ENCODE results near the gene SPRR4.
"Not testable (repeated sequence)": the region's sequence is repeated elsewhere in the genome, so short reads cannot be mapped to it uniquely, and the experiment has no call there.

Gene SPRR4

DNA sequence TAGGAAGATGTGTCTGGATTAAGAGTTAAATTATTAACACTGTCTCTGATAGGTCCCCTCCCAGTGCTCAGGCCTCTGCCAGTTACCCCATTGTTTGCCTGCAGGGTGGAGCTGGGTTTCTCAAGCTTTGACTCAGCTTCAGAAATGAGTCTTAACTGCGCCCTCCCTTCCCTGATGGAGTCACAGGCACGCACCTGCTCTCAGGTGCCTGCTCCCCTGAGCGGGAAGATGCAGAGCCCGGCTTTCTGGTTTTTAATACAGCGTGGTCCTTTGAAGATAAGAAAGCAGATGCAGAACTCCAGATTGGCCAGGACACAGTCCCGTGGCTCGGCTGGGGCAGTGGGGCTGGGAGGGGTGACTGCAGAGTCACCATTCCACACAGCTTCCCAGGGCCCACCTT is 3.2 kb upstream of the SPRR4 start:
- DNase-seq = no peak

DNA sequence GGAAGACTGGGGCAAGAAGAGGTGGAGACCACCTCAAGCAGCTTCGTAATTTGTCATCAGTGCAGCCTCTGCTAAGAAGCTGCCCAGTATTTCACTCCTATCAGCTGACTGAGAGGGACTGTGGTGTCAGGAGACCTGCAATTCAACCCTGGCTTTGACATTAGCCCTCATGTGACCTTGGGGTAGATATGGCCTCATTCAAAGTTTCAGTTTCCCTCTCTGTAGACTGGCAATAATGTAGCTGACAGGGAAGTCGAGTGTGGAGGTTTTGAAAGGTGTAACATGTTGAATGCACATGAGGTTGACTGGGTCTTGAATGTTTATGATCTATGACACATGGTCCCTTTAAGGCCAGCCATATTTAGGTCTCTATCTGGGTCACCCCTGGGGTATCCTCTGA is 2.2 kb upstream of the SPRR4 start:
- DNase-seq = no peak

DNA sequence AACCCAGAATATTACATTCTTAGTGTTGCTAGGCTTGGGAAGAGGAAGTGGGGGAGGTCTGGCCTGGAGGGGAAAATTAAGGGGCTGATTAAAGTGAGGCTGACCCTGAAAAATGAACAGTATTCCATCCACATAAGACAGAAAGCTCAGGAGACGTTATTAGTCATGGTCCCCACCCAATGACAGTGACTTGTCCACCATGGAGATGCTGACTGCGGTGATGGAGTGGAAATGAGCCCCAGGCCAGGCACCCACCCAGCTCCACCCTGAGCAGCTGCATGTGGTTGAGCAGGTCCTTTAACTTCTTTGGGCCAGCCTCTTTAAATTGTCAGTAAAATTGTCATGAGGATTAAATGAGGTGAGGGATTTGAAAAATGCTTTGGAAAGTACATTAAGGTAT is 1.4 kb upstream of the SPRR4 start:
- no peak for DNase-seq

DNA sequence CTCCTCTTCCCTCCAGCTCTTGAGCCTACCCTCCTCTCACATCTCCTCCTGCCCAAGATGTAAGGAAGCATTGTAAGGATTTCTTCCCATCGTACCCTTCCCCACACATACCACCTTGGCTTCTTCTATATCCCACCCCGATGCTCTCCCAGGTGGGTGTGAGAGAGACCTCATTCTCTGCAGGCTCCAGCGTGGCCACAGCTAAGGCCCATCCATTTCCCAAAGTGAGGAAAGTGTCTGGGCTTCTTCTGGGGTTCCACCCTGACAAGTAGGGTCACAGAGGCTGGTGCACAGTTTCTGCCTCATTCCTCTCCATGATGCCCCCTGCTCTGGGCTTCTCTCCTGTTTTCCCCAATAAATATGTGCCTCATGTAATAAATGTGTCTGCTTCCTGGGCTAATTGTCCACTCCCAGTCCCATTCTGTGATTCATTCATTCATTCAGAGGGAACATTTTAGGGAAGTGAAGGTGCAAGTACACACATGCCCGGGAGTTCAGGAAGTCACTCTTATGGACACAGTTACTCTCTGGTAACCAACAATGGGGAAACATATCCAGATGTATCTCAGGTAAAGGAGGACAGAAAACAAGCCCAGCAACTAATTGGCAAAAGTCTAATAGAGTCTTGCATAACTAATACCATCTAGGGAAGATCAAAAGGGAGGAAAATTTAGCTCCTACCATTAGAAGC is 1.9 kb downstream of the SPRR4 start:
- DNase-seq = no peak

DNA sequence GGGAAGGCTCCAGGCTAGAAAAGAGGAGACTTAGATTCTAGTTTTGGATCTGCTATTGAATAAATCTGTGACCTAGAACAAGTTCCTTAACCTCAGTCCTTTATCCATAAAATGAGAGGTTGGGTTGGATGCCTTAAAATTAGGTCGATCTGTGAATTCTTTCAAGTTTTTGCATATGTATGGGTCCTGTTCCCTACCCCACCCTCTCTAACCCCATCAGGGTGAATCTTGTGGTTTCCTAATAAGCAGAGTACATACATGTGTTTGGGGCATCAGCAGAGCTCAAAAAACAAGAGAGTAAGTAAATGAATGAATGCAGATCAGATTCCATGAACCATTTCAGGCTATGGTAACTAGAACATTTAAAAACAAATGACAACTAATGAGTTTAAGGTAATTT is 6.2 kb downstream of the SPRR4 start:
- no peak for DNase-seq

DNA sequence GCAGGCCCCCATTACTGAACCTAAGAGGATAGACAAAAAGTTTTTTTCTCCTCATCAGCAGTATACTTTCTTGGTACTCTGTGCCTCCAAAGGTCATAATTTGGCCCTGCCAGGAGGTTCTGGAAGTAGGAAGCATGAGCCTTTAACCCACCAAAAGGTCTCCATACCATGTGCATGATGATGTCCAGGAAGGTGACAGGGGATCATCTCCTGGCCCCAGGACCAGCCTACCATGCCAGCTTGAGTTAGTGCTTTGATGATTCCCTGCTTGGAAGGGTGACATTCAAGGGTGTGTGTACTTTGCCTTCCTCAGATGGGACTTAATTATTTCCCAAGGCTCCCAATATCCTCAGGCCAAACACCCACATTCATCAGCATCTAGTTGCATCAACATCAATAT is 7.2 kb downstream of the SPRR4 start:
- DNase-seq = no peak

DNA sequence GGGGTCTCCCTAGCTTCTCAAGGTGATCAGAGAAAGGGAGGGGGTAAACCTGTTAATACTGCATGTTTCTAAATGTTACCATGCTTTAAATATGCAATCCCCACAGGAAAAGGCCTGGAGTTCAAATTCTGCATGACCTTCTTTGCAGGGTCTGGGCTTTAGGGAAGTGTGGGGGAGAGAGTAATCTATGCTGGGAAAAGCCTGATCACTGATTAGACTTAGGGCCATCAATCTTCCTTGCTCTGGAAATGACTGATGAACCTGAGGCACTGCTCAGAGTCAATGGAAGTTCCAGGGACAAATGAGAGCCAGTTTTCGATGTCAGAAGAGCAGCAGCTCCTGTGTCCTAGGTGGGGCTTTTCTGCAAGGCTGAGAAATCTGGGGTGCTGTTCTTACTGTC is 10.2 kb downstream of the SPRR4 start:
- DNase-seq = no peak

DNA sequence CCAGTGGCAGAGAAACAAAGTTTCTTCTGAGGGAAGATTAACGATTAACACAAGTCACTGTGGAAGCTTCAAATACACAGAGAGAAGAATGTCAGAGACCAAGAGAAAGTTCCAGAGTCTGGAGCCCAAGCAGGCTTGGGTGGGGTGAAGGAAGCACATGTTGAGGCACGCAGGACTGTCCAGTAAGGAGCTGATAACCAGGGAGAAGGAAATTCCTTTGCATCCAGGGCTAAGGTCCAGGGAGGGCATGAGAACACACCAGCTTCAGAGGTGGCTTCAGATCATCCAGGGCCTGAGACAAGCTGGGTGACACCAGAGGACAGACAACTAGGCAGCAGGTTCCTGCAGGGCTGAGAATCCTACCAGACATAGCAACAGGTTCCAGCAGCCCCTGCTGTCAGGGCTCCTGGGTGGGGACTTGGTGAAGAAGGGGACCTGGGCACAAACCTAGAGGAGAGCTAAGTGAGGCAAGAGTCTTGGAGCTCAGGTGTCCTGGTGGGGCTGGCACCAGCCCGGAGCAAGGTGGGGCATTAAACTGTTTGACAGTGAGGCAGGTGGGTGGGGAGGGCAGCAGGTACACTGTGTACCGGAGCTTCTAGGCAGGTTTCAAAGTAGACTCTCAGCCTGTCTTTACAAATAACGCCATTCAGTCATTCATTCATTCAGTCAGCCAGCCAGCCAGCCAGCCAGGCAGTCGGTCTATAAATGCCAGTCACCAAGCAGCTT is 10.9 kb downstream of the SPRR4 start:
- DNase-seq = no peak

DNA sequence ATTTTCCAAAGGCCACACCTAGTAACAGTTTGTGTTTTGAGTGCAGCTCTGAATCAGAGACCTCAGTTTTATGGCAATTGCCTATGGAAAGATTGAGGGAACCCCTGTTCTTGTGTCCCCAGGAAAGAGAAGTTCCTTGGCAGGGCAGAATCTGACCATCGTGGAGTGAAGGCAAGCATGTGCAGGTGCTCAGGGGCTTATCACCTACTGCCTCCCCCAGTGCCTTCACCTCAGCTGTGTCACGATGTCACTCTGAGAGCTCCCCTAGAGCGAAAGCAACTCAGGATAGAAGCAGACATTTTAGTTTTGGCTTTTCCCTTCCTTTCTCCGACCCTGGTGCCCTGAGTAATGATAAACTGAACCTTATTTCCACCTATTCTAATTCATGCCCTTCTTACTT is 11.6 kb downstream of the SPRR4 start:
- no peak for DNase-seq

DNA sequence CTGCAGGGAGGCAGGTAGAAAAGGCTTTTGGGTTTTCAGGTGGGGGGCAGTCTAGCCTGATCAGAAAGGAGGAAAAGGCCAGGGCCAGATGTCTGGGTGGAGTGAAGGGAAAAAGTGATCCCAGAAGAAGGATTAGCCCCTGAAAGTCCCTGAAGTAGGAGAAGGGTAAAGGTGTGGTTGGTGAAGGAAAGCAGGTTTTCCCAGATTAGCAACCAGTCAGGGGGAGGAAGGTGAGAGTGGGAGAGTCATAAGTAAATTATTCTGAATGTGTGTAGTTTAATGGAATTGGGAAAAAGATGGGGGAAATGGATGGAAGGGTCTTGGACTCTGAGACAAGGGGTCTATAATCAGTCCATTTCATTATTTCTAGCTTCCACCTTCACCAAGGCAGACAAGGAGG is 12.8 kb downstream of the SPRR4 start:
- no peak for DNase-seq

DNA sequence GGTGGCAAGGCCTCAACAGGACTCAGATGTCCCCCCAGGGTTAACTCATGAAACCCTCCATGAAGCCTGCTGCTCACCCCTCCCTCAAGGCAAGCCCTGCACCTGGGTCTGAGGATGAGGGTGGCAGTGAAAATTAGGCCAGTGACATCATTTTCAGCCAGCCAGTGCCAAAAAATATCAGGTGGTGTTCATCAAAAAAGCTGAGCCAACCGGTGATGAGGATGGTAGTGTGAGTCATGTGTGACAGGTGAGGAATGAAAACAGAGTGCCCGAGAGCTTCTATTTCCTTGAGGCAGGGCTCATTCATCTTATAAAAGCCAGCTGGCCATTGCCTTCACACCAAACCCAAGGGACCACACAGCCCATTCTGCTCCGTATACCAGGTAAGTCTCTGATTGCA is 13.3 kb downstream of the SPRR4 start, which contains the start of gene SPRR1A:
TSS of gene SPRR1A (plus strand) at position 339 of the 400 bp plus-strand sequence. CDS start 1,150 bp downstream, outside the sequence.
- DNase-seq = no peak

DNA sequence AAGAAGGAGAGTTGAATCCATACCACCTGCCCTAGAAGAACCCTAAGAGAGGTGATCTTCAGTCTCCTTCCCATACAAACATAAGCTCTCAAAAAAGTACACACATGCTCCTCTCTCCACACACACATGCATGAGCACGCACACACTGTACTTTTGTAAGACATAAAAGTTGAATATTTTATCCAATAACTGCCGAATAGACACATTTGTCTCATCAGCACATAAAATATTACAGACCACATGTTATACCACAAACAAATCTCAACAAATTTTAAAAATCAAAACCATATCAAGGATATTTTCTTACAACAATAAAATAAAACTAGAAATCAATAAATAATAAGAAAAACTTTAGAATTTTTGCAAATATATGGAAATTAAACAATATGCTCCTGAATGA is 16.1 kb downstream of the SPRR4 start:
- no peak for DNase-seq

DNA sequence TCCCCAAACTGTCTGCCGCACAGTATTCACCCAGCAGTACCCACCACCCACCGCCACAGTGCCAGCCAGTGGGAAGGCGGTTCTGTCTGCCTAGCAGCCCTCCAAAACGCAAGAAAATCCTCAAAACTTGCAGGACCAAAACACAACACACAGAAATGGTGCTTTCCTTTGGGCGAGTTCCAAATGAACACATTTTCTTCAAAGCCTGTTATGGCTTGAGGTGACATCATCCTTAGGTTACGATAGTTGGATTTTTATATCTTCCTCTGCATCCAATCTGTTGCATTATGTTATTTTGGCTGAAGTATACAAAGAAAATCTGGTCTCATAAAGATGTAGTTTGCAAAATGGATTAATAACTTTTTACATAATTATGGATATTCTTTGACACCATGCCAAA is 22.7 kb downstream of the SPRR4 start:
- no peak for DNase-seq

DNA sequence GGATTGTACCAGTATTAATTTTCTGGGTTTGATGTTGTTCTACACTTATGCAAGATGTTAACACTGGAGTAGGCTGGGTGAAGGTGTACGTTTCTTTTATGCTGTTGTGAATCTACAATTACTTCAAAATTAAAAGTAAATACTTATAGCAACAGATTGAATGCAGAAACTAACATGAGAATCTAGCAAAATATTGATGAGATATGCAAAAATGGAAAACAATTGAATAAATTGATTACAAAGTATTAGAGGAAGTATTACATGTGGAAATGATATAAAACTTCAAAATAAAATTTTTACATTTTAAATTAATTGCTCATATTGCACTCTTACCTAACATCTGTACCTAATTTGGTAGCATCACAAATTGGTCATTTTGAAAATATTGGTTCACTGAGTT is 25.4 kb downstream of the SPRR4 start:
- DNase-seq = no peak

DNA sequence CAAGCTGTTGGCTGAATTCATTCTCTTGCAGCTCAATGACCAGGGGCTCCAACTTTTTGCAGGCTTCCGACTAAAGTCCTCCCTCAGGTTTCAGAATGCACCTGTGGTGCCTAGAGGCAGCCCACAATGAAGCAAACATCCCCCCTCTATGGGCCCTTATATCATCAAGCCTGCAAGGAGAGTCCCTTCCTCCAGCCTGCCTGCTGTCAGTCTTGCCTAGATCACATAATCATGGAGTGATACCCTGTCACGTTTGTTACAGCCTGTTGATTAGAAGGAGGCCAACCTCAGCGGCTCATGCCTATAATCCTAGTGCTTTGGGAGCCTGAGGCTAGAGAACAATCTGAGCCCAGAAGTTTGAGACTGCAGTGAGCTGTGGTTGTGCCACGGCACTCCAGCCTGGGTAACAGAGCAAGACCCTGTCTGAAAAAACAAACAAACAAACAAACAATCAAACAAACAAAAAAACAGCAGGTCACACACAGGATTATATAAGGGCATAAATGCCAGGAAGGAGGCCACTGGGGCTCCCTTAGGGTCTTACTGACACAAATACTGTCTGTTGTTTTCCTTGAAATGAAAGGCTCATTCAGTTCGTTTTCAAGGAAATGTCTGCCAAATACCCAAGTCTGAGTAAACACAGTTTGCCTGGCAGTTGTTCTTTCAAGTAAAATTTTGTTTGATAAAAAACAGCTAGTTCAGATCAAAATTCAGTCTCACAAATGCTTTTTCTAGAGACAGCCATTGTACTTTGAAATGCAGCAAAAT is 26.4 kb downstream of the SPRR4 start:
- no peak for DNase-seq

DNA sequence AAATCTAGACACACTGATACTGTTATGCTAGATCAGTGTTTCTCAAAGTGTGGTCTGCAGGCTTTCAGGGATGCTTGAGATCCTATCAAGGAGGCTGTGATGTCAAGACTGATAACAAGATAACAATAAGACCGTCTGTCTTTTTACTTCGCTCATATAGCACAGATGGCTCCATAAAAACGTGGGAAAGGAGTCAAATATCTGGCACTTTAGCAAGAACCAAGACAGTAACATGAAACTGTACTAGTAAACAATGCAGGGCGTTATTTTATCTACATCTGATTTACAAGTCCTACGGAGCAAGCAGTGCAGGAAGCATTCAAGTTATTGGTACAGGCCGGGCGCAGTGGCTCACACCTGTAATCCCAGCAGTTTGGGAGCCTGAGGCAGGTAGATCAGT is 27.5 kb downstream of the SPRR4 start:
- no peak for DNase-seq

DNA sequence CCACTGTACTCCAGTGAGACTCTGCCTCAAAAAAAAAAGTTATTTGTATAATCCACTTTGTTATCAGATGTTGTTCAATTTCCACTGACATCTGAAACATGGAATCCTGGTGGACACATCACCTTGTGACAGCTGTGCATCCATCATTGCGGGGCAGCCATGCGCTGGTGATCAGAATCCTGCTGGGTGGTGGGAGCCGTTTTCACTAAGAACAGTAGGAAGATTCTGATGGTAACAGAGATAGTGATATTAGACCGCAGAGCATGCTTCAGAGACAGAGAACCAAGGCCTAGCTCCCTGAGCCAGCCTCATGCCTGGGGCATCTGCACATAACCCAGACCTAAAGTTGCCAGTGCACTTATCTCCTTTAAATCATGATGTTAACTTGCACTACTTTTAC is 28.0 kb downstream of the SPRR4 start:
- DNase-seq = no peak

DNA sequence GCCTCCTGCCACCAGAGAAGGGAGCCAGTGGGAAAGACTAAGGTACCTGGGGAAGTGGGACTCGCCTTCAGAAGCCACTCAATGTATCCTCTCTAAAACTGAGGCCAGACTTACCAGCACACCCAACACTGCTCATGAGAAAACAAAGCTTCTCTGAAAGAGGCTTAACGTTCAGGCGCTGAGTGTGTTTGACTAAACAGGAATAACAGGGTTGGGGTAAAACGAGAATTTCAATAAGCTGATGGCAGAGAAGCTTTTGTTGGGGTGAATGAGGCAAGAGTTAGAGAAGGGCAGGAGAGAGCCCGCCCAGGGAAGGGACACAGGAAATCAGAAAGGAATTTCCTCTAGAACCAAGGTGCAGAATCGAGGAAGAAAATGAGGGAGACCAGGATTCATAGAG is 29.4 kb downstream of the SPRR4 start:
- DNase-seq = no peak

DNA sequence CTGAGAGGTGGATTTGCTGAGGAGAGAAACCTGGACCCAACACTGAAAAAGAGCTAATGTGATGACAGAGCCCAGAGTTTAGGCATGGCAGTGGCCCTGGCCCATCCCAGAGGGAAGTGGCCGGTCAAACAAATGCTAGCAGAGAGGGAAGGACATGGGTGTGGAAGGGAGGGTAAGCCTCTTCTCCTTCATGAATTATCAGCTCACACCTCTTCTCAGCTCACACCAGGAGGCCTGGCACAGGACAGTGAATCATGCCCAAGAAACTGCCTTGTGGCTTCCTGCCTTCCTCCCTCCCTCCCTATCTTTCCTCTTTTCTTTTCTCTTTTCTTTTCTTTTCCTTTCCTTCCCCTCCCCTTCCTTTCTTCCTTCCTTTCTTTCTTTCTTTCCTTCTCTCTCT is 29.8 kb downstream of the SPRR4 start:
- no peak for DNase-seq

DNA sequence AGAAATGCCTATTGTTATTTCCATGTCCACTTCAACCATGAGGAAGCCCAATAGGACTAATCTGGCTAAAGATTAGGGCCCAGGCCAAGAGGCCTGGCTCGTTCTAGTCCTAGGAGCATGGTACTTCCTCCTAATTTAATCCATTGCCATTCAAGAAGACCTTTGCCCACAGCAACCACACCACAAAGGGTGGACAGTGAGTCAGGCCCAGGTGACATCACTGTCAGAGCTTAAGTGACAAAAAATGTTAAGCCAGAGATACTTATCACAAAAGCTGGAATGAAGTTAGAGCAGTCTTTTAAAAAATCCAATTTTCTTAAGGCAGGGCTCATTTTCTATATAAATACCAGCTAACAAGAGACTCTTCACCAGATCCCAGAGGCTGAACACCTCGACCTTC is 30.9 kb downstream of the SPRR4 start, which contains the start of gene SPRR3:
TSS of gene SPRR3 (plus strand) at position 368 of the 400 bp plus-strand sequence. CDS start 1,272 bp downstream, outside the sequence.
- no peak for DNase-seq

DNA sequence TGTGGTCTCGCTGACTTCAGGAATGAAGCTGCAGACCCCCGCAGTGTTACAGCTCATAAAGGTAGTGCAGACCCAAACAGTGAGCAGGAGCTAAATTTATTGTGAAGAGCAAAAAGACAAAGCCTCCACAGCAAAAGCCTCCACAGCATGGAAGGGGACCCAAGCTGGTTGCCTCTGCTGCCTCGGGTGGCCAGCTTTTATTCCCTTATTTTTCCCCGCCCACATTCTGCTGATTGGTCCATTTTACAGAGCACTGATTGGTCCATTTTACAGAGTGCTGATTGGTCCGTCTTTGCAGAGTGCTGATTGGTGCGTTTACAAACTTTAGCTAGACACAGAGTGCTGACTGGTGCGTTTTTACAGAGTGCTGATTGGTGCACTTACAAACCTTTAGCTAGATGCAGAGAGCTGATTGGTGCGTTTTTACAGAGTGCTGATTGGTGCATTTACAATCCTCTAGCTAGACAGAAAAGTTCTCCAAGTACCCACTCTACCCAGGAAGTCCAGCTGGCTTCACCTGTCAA is 40.8 kb downstream of the SPRR4 start:
- DNase-seq = not testable (repeated sequence)

DNA sequence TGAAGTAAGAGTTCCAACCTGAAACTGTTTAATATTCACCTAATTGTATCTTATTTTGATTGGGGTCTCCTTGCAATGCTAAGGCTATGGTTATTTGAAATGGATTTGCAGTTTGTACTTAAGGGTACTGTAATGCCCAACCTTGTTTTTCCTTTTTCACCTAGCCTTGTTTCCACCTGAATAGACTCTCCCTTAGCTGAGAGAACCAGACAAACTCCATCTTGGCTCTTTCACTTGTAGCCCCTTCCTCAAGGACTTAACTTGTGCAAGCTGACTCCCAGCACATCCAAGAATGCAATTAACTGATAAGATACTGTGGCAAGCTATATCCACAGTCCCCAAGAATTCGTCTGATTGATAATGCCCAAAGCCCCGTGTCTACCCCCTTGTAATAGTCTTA is 51.4 kb downstream of the SPRR4 start:
- not testable (repeated sequence) for DNase-seq

All from DMS79 (cell line).